GM10248 (cell line): ENCODE results near the gene ERAL1.

Source experiments
- CTCF ChIA-PET: fragments of 300-600 bp; sonication (Branson Sonifier 250); formaldehyde crosslinking; extraction: SDS; loops from one replicate; lab custom pipeline; 2021; ENCODE audit warnings: antibody characterized with exemption; lab: Yijun Ruan, JAX
- POLR2A ChIA-PET: fragments of 350-650 bp; sonication (Branson Sonifier 250); formaldehyde crosslinking; extraction: SDS; loops from one replicate; lab custom pipeline; 2020; ENCODE audit warnings: antibody characterized with exemption; lab: Yijun Ruan, JAX
- DNase-seq: peaks from one replicate; pipeline ENCODE4 v3.0.0; 2012; ENCODE audit errors: extremely low spot score
- TF ChIP-seq, protein P1 (sequence below): IDR thresholded peaks from 2 replicates; pipeline ENCODE4 v1.5.1; 2012; ENCODE audit warnings: mild to moderate bottlenecking, low read depth; ENCODE audit errors: extremely low read depth, missing control alignments, control extremely low read depth

Gene ERAL1

DNA sequence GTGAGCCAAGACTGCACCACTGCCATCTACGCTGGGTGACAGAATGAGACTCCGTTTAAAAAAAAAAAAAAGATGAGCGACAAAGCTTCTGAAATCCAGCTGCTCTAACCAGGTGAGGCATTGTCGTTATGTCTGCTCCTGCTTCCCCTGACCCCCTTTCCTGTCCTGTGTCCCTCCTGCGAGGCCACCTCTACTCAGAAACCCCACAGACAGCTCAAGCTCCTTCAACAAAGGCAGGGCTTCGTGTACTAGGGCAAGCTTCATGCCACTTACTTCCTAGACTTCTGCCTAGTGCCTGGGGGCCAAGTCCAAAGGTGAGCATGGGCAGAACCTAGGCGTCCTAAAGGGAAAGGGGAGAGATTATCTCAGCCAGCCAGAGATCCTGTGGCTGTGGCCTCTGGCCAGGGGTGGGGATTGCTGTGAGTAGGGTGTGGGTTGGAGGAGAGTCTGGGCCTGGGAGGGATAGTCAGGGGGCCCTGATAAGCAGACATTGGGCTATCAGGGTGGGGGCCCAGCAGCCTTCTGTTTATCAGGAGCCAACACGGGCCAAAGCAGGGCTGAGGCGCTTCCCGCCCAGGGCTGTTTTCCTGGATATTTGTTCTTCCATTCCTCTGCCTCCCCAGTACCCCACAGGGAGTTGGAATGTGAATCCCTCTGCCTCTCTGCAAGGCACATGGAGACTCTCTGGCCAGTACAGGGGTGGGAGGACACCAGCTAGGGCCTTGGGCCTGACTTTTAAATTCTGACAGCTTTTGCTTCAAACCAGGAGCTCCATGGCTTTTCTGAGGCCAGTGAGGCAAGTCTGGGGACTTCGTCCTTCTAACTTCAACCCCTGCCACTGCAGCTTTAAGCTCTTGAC is 10.4 kb downstream of the ERAL1 start:
- CTCF ChIA-PET = interaction anchor here (0.9 to 1.1 kb wide), 2 partner anchors 10 to 37 kb away, joined by 3 read pairs; no protein-coding TSS in a partner anchor
- TF ChIP-seq, protein P1, sequence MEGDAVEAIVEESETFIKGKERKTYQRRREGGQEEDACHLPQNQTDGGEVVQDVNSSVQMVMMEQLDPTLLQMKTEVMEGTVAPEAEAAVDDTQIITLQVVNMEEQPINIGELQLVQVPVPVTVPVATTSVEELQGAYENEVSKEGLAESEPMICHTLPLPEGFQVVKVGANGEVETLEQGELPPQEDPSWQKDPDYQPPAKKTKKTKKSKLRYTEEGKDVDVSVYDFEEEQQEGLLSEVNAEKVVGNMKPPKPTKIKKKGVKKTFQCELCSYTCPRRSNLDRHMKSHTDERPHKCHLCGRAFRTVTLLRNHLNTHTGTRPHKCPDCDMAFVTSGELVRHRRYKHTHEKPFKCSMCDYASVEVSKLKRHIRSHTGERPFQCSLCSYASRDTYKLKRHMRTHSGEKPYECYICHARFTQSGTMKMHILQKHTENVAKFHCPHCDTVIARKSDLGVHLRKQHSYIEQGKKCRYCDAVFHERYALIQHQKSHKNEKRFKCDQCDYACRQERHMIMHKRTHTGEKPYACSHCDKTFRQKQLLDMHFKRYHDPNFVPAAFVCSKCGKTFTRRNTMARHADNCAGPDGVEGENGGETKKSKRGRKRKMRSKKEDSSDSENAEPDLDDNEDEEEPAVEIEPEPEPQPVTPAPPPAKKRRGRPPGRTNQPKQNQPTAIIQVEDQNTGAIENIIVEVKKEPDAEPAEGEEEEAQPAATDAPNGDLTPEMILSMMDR = no peak
- no peak for DNase-seq

GRCh38 chr17:28865946-28866752 is 11.3 kb downstream of the ERAL1 start:
- POLR2A ChIA-PET = interaction anchor here (0.6 kb wide), 1 partner anchor 8 kb away, joined by 3 read pairs; no protein-coding TSS in a partner anchor
- CTCF ChIA-PET = interaction anchor here (0.9 to 1.1 kb wide), 3 partner anchors 9 to 103 kb away, joined by 3 to 6 read pairs (median 3); no protein-coding TSS in a partner anchor
- TF ChIP-seq, protein P1 = no peak
- DNase-seq = peak; percentile 52

More for the DNA sequence above, 10.4 kb downstream of the ERAL1 start:
- POLR2A ChIA-PET = no interaction called here

GRCh38 chr17:28867276-28867675 is 12.5 kb downstream of the ERAL1 start:
- CTCF ChIA-PET = interaction anchor here (1.1 kb wide), 1 partner anchor 104 kb away, joined by 6 read pairs; no protein-coding TSS in a partner anchor
- DNase-seq = no peak
- TF ChIP-seq, protein P1 = no peak
- POLR2A ChIA-PET = no interaction called here

- CTCF ChIA-PET = interaction anchor here (1.0 to 2.9 kb wide), 9 partner anchors 10 to 145 kb away, joined by 3 to 14 read pairs (median 4); partner anchors contain the start of genes PHF12 and TLCD1
- POLR2A ChIA-PET = interaction anchor here (1.0 kb wide), 1 partner anchor 12 kb away, joined by 3 read pairs; no protein-coding TSS in a partner anchor
- peak; percentile 85 for DNase-seq
- TF ChIP-seq, protein P1 = no peak
Measured at GRCh38 chr17:28871056-28871579, 16.3 kb downstream of the ERAL1 start.

DNA sequence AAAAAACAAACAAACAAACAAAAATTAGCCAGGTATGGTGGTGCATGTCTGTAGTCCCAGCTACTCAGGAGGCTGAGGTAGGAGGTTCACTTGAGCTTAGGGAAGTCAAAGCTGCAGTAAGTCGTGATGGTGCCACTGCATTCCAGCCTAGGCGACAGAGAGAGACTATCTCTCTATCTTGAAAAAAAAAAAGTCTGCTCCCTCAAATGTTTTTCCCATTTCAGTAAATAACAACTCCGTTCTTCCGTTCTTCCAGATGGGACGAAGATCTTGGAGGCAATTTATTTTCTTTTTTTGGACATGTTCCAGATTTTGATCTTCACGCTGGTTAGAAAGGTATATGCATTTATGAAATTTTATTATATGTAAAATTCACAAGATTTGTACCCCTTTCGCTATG is 19.0 kb downstream of the ERAL1 start:
- no peak for DNase-seq
- TF ChIP-seq, protein P1 = no peak
- ChIA-PET CTCF (no interaction called here), POLR2A (interaction anchor here (0.6 kb wide), 1 partner anchor 7 kb away, joined by 3 read pairs; no protein-coding TSS in a partner anchor)
